ENCODE results near the gene LRRC8B.

Gene LRRC8B

DNA sequence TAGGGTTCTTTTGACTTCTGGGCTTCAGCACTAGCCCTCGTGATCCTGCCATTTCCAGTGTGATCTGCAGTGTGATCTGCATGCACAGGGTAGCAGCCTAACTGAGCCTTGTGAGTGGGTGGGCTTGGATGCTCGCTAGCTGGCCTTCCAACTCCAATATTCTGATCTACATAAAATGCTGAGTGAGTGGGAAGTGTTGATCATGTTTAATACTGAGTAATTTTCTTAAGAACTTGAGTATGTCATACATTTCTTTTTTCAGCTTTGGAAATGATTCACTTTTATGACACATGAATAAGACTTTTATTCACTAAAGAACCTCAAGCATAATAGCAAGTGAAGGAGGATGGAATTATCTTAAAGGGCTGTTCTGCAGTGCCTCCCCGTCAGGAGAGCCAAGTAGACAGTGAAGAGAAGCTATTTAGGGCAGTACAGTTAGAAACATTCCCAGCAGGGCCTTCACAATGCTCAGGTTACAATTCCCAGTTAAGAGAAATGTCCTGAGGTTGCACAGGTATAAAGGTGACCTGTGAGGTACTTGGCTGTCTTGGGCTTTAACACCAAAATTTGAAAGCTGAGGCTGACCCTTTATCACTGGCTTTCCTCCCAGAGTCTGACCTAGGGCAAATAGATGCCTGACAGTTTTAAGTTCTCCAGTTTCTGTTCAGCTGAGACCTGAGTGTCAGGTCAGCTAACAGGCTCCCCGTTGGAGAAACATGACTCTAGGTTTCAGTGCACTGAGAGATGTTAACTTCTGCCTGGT is 79.2 kb downstream of the LRRC8B start:
- no peak for DNase-seq (ENCODE audit: low read depth)
- no peak overlapping the region for H3K4me3 ChIP-seq (ENCODE audit: low read depth, low read length)
- TF ChIP-seq, protein P1, sequence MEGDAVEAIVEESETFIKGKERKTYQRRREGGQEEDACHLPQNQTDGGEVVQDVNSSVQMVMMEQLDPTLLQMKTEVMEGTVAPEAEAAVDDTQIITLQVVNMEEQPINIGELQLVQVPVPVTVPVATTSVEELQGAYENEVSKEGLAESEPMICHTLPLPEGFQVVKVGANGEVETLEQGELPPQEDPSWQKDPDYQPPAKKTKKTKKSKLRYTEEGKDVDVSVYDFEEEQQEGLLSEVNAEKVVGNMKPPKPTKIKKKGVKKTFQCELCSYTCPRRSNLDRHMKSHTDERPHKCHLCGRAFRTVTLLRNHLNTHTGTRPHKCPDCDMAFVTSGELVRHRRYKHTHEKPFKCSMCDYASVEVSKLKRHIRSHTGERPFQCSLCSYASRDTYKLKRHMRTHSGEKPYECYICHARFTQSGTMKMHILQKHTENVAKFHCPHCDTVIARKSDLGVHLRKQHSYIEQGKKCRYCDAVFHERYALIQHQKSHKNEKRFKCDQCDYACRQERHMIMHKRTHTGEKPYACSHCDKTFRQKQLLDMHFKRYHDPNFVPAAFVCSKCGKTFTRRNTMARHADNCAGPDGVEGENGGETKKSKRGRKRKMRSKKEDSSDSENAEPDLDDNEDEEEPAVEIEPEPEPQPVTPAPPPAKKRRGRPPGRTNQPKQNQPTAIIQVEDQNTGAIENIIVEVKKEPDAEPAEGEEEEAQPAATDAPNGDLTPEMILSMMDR (IDR thresholded peaks at IDR 0.05; ENCODE audit: low read depth, low read length, missing control alignments), result no peak

DNA sequence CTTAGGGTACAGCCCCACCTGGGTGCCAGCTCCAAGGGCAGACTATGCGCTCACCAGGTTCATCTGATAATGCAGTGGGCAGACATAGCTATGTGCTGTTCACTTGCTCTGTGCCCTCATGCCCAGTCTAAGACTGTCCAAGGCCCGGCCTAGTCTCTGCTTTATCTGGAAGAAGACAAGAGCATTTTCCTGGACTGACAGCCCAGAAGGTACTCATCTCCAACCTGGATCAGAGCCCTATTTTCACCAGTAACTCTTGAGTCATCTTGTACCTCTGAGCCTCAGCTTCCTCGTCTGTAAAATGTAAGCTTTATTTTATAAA is 79.7 kb downstream of the LRRC8B start:
- TF ChIP-seq, protein P1 (IDR thresholded peaks at IDR 0.05; ENCODE audit: low read depth, low read length, missing control alignments), result no peak
- no peak for DNase-seq (ENCODE audit: low read depth)
- no peak overlapping the region for H3K4me3 ChIP-seq (ENCODE audit: low read depth, low read length)

DNA sequence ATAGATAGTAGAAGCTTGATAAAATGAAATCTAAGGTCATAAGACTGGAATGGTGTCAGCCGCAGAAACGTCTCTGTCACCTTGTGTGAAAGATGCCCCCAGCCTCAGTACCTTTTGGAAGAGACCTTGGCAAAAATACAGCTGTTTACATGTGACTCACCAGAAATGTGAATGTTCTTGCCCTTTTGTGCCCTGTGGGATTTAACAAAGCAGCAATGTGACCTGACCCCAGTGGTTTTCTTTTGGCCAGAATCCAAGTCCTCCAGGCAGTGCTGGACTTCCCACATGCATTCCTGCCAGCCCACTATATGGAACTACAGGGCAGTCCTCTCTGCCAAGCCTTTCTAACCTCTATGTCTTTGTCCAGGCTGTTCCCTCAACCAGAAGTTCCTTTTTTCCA is 81.1 kb downstream of the LRRC8B start:
- H3K4me3 ChIP-seq (ENCODE audit: low read depth, low read length), result no peak overlapping the region

DNA sequence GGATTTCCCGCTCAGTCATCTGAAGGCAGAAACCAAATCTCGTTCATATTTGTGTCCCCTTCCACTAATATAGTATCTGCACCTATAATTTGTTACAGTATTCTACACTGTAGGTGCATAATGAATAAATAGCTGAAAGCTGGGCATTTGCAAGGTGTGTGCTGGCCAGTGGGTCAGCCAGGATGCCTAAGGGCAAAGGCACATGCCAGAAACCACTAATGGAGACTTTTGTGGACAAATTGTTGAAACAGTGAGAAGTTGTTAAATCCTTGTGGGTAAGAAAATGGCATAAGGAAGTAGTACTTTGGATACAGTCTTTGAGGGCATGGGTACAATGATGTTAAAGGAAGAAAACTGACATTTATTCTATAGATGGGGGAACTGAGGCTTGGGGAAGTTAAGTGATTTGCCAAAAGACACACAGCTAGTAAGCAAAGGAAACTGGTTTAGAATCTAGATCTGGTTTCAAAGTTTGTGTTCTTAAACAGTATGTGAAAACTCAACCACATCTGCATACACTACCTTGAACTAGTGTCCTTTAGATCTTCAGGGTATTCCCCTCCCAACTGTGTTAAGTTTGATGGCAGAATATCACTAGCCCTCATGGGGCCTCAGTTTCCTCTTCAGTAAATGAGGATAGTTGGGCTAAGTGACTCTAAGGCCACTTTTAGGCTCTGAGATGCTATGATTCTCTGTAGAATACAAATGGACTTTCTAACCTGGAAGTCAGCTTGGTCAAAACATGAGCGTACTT is 81.8 kb downstream of the LRRC8B start:
- DNase-seq (ENCODE audit: low read depth), result no peak
- H3K4me3 ChIP-seq (ENCODE audit: low read depth, low read length), result no peak overlapping the region
- TF ChIP-seq, protein P1 (IDR thresholded peaks at IDR 0.05; ENCODE audit: low read depth, low read length, missing control alignments), result no peak

More for the DNA sequence above, 81.1 kb downstream of the LRRC8B start:
- TF ChIP-seq, protein P1 (IDR thresholded peaks at IDR 0.05; ENCODE audit: low read depth, low read length, missing control alignments), result no peak
- no peak for DNase-seq (ENCODE audit: low read depth)

DNA sequence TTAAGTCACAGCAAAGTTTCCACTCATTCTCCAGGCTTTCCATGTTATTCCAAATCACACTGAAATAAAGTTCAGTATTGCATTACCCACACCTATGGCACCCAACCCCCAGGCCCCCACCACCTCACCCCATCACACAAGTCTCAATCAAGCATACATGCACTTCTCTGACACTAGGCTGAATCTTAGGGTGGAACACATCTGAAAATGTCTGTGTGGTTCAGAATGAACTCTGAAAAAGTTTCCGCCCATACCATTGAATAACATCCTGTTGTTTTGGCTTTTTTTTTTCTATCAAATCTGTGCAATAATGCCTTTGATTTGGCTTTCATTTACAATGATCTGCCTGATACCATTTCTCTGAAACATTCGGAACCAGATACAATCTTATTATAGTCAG is 82.5 kb downstream of the LRRC8B start:
- no peak overlapping the region for H3K4me3 ChIP-seq (ENCODE audit: low read depth, low read length)
- TF ChIP-seq, protein P1 (IDR thresholded peaks at IDR 0.05; ENCODE audit: low read depth, low read length, missing control alignments), result no peak
- no peak for DNase-seq (ENCODE audit: low read depth)

DNA sequence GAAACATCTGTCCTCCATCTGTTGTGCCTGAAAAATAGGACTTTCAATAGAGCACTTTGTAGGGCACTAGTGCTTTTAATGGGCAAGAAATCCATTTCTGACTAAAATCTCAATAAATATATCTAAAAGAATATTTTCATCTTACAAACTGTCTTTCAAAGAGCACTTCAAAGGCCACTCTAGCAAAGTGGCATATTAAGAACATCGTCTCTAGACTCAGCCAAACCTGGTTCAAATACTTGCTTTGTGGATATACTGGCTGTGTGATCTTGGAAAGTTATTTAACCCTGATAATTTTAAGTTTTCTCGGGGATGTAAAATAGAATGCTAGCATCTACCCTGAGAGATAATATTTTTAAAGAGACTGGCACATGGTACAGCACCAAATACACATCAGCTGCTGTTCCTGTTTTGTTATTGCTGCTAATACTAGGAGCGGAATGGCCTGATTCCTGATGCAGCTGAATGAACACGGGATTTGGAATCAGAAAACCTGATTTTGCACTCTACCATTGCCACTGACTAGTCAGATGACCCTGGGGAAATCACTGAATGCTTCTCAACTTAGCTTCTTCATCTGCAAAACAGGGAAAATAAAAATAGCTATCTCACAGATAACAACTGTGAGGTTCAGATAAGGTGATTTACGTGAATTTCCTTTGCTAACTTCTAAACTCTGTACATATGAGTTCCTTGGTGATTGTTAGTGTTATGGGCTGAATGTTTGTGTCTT is 83.1 kb downstream of the LRRC8B start:
- H3K4me3 ChIP-seq (ENCODE audit: low read depth, low read length), result no peak overlapping the region
- TF ChIP-seq, protein P1 (IDR thresholded peaks at IDR 0.05; ENCODE audit: low read depth, low read length, missing control alignments), result no peak
- no peak for DNase-seq (ENCODE audit: low read depth)

All from GM12864 (cell line).